ENCODE data around the gene JCHAIN.
"Not testable (repeated sequence)": the region's sequence is repeated elsewhere in the genome, so short reads cannot be mapped to it uniquely, and the experiment has no call there.

JCHAIN gene

DNA sequence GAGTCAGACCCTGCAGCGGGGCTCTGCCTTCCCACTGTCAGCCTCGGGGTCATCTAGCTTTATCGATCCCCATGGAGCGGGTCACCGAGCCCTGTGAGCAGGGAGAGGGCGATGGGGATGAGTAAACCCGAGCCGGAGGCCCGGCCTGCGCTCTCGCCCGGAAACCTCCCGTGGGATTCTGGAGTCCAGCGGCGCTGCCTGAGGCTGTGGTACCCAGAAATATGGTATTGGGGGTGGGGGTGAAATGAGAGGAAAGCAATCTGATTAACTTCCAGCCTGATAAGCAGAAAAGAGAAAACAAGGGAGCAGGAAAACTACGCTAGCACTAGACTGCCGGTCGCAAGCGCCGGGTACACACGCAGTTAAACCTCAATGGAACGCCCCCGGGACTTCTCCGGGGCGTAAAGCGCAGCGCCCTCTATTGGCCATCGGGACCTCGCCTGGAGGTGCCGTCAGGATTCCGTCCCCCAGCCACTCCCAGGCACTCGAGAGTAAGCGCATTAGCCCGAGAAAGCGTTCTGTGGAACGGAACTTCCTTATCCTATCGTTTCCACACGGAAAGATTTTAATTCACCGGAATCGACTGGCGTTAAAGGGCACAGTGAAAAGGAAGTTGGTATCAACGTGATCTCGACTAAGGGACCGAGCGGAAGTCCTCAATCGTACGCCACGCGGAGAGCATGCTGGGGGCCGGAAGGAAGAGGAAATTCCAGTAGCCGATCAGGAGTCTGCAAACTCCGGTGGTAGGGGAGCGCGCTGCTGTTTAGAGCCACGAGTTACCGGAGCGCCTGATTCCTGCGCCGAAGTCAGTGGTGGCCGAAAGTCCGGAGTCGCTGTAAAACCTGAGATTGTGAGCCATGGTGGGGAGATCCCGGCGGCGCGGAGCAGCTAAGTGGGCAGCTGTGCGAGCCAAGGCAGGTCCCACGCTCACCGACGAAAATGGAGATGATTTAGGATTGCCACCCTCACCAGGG is 21.8 kb upstream of the JCHAIN start, which contains the start of gene UTP3:
Gene UTP3 (plus strand): TSS at position 712 of the 974 bp plus-strand sequence. CDS start 146 bp downstream, at position 858.
- peak; percentile 94 for DNase-seq

DNA sequence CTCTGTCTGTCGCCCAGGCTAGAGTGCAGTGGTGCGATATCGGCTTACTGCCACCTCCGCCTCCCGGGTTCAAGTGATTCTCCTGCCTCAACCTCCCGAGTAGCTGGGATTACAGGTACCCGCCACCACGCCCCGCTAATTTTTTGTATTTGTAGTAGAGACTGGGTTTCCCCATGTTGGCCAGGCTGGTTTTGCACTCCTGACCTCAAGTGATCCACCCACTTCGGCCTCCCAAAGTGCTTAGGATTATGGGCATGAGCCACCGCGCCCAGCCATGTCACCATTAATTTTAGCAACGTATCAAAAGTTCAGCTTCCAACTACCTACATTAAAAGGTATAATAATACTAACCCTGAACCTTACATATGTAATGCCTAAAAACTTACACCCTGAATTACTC is 21.1 kb upstream of the JCHAIN start:
- peak; percentile 4 for DNase-seq

DNA sequence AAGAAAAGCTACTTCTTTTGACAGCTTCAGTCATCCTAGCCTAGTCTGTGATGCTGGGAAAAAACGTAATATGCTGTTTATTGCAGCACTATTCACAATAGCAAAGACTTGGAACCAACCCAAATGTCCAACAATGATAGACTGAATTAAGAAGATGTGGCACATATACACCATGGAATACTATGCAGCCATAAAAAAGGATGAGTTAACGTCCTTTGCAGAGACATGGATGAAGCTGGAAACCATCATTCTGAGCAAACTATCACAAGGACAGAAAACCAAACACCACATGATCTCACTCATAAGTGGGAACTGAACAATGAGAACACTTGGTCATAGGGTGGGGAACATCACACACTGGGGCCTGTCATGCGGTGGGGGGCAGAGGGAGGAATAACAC is 15.8 kb upstream of the JCHAIN start:
- not testable (repeated sequence) for DNase-seq

DNA sequence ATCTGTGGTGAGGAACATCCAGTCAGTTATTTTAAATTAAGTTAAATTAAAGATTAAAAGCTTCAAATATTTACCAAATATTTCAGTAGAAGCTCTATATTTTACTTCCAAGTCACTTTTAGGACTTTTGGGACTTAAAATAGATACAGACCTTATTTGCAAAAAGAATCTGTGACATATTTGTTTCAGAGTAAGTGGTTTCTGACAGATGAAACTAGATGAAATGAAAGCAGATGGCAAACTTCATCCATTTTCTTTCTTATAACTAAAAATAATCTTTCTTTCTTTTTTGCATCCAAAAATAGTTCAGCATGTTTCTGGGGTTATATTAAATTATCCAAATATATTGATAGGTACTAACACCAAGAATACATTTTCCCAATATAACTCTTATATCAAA is 15.4 kb upstream of the JCHAIN start:
- DNase-seq, result no peak

DNA sequence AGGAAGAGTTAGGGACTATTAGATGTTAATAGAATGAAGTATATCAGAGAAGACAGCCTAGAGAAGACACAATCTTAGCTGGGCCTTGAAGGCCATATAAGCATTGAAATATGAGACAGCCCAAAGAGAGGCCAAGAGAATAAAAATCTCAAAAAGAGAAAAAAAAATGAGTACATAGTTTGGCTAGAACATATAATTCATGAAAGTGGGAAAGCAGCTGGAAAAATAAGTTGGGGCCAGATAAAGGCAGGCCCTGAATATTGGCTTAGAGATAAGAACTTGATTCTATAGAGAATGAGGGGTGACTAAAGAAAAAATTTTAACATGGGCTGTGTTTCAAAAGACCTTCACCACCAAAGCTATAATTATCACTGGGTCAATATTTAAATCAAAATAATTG is 14.6 kb upstream of the JCHAIN start:
- DNase-seq, result no peak

DNA sequence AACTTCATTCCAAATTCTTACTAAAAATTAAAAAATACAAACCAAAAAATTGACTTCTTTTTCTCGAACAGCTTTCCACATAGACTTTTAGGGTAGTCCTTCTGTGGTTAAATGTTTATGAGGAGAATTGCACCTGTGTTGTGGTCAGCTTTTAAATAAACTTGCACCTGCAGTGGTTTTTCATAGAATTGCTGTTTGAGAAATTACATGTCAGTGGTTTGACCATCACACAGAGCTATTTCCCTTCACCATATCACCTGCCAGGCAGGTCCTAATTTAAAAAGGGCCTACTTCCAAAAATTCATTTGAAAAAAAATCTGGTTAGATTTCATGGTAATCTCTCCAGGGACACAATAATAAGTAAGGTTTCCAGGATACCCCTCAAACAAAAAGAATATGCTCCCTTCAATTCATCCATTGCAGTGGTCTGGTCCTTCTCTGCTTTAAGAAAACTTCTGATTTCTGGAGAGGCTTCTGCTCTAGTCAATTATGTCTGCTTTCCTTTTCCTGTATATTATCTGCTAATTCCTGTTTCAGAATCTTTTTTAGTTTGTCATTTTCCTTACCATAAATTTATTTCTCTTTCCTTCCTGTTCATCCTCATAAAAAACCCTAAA is 12.2 kb upstream of the JCHAIN start:
- no peak for DNase-seq

DNA sequence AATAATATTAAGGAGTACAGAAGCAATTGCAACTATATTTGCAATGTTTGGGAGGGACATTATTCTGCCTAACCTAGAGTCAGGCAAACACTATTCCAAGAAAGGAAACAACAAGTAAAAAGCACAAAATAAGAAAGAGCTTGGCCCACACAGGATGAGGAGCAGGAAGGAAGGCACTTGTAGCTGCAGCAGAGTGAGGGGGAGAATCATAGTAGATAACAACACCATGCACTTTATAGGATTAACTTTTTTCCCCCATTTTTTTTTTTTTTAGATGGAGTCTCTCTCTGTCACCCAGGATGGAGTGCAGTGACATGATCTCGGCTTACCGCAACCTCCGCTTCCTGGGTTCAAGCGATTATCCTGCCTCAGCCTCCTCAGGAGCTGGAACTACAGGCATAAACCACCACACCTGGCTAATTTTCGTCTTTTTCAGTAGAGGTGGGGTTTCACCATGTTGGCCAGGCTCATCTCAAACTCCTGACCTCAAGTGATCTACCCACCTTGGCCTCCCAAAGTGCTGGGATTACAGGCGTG is 10.3 kb upstream of the JCHAIN start:
- DNase-seq, result no peak

DNA sequence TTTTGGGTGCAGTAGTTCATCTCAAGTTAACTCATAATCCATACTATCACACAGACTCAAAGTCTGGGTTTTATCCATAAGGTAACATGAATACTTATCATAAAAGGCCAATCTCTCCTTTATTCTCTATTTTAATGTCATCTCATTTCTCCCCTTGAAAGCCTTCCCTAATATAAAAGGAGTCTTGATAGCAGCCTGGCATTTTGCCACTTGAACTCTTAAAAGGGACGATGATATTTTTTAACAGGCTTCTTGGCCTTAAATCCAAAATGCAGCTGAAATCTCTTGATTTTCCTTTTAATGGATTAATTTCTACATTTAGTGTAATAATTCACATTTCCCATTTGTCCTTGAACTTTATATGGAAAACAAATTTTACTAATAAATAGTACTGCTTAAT is 8.4 kb upstream of the JCHAIN start:
- DNase-seq, result no peak

DNA sequence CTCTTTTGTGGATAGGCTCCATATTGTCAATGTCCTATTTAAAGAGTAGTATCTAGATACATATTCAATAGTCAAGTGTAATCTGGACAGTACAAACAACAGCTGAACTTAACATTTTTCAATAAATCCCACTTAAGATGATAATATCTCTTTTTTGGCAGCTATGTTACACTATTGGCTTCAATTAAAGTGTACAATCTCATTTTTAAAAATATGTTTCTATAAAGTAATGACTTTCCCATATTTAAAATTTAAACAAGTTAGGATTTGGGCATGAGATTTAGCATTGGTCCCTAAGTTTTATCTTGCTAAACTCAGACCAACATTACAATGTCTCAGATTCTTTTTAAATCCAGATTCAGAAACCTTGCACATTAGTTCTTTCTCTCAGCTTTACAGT is 7.9 kb upstream of the JCHAIN start:
- no peak for DNase-seq

DNA sequence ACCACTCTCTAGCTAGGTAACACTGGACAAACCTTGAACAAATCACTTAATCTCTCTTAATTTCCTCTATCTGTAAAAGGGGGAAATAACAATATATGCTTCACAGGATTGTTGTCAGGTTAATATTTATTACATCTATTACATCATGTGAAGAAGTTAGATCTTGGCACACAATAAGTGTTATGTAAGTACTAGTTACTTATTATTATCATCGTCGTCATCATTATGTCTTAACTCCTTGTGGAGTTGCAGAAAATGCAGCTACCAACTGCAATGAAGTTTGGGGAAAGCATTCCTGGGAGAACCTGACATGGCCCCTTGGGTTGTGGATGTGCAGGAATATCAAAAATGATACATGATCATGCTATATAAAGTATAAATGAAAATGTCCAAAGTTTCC is 4.8 kb upstream of the JCHAIN start:
- DNase-seq, result no peak

DNA sequence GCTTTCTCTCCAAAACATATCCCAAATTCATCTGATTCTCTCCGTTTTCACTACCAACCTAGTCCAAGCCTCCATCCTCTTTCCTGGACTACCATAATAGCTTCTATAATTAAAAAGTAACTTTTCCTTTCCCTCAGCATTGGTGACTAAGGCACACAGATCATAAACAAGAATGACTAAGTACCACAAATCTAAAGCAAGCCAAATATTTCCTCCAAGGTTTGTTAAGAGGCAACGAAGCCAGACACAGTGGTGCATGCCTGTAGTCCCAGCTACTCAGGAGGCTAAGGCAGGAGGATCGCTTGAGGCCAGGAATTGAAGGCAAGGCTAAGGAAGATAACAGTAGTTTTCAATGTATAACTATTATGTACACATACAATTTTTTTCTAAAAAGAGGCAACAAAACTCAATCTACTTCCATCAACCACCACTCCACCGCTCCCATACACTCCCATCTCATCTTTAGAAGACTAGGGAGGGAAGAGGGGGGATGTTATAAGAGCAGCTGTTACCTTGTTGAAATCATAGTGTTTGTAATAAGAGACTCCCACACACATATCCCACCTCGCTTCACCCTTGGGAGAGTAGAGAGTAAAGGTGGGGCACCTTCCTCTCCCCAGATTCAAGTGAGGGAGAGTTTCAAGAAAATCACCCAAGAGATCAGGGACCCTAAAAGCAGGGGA is 4.2 kb upstream of the JCHAIN start:
- no peak for DNase-seq

DNA sequence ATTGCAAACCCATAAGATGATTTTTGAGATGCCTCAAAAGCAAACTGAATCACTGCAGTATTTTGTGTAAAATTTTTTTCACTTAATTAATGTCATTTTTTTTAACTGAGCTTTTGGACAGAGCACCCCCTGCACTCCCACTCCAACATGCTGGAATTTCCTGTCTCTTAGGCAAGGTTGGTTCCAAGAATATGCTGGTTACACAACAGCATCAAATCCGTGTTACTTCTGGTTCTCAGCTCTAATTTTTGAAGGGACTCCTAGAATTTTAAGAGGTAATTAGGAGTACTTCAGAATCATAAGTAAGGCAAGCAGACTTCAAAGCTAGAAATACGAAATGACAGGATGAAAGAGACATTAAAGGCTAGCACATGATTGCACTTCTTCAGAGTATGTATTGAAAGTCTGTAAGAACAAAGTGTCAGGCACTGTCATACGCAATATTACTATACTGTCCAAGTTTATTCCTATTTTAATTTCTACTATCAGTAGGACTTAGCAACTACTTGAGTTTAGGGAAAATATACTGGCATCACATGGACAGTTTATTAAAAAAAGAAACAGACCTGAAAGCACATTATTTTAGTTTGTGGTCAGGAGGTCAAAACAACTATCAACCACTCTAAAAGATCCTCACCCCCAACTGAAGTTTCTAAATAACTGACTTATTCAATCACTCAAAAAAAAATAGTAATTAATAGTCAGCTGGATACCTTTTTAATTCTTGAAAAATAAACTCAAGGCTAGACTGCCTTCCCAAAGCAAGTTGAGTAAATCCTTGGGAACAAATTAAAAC is 1.6 kb upstream of the JCHAIN start:
- no peak for DNase-seq

DNA sequence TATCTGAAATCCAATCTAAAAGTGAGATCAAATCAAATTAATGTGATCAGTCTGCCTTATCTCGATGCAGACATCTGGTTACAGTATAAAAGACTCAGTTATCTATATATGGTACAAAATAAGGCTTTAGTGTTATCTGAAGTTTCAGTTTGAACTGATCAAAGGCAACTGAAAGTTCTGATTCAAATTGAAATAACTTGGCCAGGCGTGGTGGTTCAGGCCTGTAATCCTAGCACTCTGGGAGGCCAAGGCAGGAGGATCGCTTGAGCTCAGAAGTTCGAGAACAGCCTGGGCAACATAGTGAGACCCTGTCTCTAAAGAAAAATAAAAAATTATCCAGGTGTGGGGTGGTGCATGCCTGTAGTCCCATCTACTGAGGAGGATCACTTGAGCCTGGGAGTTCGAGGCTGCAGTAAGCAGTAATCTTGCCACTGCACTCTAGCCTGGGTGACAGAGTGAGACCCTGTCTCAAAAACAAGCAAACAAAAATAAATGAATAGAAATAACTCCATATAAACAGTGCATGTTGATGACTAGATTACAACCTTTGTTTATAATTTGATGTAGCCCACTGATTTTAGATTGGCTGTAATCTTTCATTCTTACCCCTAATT is 4.9 kb downstream of the JCHAIN start:
- not testable (repeated sequence) for DNase-seq

DNA sequence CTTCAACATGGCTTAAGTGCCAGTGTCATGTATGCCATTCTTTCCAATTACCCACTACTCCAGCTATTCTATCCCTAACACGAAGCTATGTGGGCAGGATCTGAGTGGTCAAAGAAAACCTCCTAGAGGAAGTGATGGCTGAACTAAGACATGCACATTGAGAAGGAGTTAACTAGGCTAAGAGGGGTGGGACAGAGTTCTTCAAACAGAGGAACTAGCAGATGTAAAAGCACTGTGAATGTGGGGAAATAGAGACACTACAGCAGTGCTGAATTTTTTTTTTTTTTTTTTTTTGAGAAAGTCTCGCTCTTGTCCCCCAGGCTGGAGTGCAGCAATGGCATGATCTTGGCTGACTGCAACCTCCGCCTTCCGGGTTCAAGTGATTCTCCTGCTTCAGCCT is 6.2 kb downstream of the JCHAIN start:
- no peak for DNase-seq

DNA sequence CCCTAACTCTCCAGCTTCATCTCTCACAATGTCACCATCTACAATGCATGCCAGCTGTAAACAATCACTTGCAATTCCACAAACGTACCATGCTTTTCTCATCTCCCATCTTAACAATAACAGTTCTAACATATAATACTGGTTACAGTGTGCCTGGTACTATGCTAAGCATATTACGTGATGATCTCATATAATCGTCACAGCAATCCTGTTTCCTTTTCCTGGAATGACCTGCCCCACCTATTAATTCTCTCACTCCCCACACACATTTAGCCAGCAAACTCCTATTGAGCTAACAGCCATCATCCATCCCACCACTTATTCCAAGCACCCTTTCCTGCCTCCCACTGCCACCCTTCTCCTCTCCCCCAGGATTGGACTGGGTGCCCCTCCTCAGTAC is 7.9 kb downstream of the JCHAIN start:
- DNase-seq, result no peak

DNA sequence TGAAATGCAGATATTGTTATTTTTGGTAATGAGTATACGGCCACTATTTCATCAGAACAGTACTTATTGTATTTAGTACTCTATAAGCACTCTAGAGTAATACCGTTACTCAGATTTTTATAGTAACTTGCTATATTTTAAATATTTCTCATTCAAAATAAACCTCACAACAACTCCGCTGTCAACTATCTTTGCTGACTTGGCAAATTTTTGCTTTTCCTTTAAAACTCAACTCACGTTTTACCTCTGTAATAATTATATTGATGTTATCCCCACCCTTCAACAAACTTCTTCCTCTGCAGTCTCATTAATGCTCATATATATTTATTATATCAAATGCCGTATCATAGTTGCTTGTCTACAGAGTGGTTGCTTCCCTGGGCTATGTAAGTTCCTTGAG is 9.0 kb downstream of the JCHAIN start:
- no peak for DNase-seq

DNA sequence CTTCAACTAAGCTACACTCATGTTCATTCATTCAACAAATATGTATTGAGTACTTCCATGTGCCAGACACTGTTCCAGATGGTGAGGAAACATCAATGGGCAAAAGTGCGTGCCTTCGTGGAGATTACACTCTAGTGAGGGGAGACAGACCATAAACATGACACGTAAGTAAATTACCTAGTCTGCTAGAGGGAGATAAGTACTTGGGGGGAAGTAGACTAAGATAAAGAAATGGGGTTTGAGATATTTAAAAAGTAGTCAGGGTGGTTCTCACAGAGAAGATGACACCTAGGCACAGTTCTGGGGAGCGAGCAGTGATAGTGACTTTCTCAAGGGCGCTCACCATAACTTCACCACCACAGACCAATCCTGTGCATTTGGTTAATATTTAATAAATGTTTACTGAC is 11.7 kb downstream of the JCHAIN start:
- no peak for DNase-seq

DNA sequence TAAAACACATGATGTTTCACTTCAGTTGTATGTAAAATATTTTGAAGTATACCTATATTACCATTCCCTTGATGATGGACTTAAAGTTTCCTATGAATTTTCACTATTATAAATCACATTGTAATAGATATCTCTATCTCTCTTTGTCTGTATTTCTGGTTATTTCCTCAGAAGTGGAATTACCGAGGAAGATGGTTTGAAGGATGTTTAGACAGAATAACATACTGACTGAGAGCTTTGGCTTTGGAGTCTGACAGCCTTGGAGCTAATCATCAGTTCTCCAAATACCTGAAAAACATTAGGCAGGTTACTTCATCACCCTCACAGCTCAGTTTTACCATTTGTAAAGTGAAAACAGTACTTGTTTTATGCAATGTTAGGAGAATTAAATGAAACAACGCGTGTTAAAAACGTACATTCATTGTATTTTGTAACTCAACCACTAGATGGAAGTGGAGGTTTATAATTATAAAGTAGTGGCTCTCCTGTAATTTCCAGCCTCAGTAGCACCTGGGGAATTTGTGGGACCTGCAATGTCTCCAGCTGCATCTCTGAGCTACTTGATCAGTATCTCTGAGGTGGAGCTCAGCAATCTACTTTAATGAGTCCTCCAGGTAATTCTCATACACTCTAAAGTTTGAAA is 14.3 kb downstream of the JCHAIN start:
- peak; percentile 2 for DNase-seq

DNA sequence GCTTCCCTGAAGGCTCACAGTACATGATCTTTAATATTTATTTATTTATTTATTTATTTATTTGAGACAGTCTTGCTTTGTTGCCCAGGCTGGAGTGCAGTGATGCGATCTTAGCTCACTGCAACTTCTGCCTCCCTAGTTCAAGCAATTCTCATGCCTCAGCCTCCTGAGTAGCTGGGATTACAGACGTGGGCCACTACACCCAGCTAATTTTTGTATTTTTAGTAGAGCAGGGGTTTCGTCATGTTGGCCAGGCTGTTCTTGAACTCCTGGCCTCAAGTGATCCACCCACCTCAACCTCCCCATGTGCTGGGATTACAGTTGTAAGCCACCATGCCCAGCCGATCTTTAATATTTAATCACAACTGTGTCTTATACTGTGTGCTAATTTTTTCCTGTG is 15.6 kb downstream of the JCHAIN start:
- DNase-seq, result not testable (repeated sequence)

DNA sequence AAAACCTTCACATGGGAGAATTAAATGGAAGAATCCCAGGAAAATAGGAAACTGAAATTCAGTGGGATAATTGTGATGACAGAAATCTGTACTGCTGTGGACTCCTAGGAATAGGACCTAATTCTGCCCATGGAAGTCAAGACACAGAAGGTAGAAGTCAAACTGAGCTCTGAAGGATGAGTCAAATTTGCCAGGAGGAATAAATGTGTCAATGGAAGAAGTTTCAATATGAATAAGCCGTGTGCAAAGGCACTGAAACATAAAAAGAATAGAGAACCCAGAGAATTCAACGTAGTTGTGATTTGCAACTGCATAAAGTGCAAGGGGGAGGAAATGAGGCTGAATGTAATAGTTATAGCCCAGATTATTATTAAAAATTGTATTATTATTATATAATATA is 26.1 kb downstream of the JCHAIN start:
- no peak for DNase-seq

DNA sequence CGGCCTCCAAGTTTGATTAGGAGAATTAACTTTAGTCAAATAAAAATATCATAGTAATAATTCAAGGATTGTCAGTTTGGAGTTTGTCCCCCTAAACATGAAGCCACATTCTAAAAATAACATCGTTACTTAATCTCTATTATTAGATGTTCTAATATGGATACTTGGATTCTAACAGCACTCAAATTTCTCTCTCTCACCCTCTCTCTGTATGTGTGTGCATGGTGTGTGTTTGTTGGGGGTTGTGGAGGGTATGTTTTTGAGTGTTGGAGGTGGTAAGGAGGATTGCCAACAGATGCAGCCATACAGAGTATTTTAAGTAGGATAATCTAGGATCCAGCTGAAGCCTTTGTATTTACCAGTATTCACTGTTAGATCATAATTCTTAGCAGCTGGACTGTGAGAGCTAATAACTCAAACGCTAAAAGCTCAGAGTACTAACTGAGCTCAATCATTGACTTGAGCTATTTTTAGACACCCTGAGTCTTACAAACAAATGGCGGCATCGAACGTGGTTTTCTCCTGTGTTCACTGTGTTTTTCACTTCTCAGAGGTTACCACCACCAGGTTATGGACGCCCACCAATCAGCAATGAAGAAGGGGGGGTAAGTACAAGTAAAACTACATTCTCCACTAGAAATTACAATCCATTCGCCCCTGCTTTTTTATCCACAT is 28.9 kb downstream of the JCHAIN start:
- DNase-seq, result no peak
